GM18498 (cell line): Measurements from ENCODE around the gene IFNA10.
A peak's percentile ranks its signal among the peaks of the same experiment; 100 is the strongest.
"Not testable (repeated sequence)": the region's sequence is repeated elsewhere in the genome, so short reads cannot be mapped to it uniquely, and the experiment has no call there.

Experiments
- ATAC-seq: cut with Tn5 transposase; IDR thresholded peaks from one replicate; pipeline ENCODE4 v1.9.1; 2021; ENCODE audit warnings: mild to moderate bottlenecking, moderate library complexity; ENCODE audit not compliant: unreplicated experiment

Gene IFNA10

DNA sequence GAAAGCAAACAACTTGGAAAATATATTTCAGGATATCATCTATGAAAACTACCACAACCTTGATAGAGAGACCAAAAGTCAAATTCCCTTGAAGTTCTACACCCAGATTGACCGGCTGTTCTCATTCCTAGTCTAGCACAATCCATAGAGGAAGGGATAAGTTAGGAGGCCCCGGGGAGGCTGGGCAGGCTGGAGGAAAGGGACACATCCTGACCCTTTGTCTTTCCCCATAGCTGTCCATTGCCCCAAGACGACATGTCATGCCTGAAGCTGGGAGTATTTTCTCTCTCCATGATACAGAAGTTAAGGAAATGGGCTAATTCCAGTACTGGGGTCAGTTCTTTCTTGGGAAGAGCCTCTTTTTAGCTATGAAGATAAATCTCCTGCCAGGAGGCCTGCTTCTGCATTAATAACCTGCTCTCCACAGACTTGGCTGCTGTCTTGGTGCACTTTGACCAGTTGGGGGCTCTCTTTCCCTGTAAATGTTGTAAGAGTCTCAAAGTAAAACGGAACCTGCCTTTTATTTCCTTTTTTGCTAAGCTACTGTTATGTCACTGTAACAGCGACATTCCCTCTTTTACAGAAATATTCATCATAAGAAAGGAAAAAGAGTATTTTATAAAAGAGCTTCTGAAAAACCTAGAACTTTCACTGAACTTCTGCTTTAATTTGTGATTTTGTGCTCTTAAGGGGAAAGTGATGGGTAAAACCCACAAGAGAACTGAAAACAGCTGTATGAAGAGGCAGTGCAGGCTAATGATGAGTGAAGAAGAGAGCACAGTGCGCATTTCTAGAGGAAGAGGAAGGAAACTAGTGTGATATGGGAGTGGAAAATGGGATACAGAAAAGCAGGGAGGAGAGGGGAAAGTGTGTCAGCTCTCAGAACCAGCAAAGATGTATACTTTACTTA is 11.8 kb downstream of the IFNA10 start:
- ATAC-seq = peak; percentile 94

DNA sequence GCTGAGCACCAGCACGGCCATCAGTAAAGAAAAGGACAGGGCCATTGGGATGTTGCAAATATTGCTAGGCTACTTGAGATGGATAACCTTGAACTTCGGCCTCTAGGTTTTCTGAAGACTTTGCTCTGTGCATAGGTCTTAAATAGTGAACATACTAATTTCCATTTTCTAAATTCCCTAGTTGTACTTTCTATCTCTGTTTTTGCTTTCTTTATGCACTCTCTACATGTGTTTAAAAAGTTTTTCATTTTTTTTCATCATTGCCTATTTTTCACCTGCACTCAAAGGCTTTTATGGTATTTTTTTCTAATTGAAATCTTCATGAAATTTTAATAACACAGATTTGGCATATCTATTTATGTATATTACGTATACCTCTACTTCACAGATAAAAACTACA is 19.5 kb downstream of the IFNA10 start, which contains the start of gene IFNA4:
Gene IFNA4 (minus strand): TSS at position 101 of the 400 bp plus-strand sequence. CDS start 56 bp downstream, at position 45.
- ATAC-seq = not testable (repeated sequence)

- ATAC-seq = peak; percentile 97
Measured at GRCh38 chr9:21182810-21183736, 23.9 kb downstream of the IFNA10 start.

GRCh38 chr9:21174671-21175070 is 32.3 kb downstream of the IFNA10 start:
- no peak for ATAC-seq

DNA sequence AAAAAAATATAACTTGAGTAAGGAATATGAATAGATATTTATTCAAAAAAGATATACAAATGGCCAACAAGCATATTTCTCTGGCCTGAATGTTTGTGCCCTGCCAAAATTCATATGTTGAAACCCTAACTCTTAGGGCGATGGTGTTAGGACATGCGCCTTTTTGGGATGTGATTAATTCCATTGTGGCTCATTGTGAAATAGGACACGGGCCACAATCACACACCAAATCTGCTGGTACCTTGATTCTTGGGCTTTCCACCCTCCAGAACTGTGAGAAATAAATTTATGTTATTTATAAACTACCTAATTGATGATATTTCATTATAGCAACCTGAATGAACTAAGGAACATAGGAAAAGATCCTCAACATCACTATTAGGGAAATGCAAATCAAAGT is 34.8 kb downstream of the IFNA10 start:
- ATAC-seq = no peak

GRCh38 chr9:21171351-21171750 is 35.6 kb downstream of the IFNA10 start:
- no peak for ATAC-seq

DNA sequence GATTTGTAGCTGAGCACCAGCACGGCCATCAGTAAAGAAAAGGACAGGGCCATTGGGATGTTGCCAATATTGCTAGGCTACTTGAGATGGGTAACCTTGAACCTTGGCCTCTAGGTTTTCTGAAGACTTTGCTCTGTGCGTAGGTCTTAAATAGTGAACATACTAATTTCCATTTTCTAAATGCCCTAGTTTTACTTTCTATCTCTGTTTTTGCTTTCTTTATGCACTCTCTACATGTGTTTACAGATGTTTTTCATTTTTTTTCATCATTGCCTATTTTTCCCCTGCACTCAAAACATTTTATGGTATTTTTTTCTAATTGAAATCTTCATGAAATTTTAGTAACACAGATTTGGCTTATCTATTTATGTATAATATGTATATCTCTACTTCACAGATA is 40.4 kb downstream of the IFNA10 start, which contains the start of gene IFNA21:
Gene IFNA21 (minus strand): TSS at position 101 of the 400 bp plus-strand sequence. CDS start 48 bp downstream, at position 53.
- not testable (repeated sequence) for ATAC-seq

GRCh38 chr9:21165516-21165915 is 41.4 kb downstream of the IFNA10 start:
- ATAC-seq = no peak

- ATAC-seq = peak; percentile 93
Measured at GRCh38 chr9:21160178-21160577, 46.8 kb downstream of the IFNA10 start.
